ENCODE measurements around the gene LGALS12.
"Not testable (repeated sequence)": the region's sequence is repeated elsewhere in the genome, so short reads cannot be mapped to it uniquely, and the experiment has no call there.

Gene LGALS12

DNA sequence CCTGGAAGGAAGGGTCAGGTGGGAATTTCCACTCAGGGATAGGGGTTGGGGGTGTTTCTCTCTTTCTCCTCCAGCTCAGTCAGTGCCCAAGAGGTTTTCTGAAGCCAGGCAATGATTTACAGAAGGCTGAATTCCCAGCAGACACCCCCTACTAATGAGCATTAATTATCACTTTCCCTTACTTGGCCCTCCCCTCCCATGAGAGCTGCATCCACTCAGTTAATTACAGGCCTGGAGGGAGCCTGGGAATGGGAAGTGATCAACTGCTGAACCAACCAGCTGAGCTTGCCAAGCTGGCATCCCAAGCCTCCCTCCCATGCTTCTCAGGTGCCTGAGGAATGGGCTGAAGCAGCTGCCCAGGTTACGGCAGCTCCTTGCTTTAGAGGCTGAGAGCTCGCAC, 992 bp downstream of the LGALS12 start:
- no peak for DNase-seq

DNA sequence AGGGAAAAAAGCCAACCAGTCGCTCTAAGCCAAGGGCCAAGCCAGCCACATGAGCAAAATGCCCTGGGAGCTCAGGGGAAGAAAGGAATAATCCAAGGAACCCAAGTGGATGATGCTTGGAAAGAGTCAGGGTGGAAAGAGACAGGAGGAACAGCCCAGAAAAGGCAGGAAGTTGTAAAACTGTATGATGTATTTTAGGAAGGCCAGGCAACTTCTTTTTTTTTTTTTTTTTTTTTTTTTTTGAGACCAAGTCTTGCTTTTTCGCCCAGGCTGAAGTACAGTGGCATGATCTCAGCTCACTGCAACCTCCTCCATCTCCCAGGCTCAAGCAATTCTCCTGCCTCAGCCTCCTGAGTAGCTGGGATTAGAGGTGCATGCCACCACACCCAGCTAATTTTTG, 1.6 kb downstream of the LGALS12 start:
- DNase-seq = no peak

DNA sequence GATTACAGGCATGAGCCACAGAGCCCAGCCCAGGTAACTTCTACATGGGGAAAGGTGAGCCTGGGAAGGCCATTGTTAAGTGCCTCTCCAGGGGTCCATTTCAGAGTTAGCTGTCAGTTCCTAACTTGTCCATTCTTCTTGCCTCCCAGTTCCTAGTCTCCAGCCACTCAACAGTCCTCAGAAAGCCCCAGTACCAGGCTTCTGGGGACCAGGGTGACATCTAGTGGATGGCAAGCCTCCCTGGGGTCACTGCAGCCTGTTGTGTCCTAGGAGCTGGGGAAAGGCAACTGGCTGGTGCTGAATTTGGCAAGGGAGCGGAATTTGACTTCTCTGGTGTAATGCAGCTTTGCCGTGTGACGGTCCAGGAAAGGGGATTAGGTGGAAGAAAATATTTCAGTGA, 2.1 kb downstream of the LGALS12 start:
- no peak for DNase-seq

DNA sequence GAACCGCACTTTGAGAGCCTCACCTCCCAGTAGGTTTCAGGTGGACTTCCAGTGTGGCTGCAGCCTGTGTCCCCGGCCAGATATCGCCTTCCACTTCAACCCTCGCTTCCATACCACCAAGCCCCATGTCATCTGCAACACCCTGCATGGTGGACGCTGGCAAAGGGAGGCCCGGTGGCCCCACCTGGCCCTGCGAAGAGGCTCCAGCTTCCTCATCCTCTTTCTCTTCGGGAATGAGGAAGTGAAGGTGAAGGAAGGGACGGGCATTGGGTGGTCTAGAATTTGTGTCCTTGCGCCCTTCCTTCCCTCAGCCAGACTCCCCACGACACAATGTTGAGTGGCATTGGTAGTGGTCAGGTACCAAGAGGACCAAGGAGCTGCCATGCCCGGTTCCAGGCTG, 2.9 kb downstream of the LGALS12 start:
- DNase-seq = no peak

DNA sequence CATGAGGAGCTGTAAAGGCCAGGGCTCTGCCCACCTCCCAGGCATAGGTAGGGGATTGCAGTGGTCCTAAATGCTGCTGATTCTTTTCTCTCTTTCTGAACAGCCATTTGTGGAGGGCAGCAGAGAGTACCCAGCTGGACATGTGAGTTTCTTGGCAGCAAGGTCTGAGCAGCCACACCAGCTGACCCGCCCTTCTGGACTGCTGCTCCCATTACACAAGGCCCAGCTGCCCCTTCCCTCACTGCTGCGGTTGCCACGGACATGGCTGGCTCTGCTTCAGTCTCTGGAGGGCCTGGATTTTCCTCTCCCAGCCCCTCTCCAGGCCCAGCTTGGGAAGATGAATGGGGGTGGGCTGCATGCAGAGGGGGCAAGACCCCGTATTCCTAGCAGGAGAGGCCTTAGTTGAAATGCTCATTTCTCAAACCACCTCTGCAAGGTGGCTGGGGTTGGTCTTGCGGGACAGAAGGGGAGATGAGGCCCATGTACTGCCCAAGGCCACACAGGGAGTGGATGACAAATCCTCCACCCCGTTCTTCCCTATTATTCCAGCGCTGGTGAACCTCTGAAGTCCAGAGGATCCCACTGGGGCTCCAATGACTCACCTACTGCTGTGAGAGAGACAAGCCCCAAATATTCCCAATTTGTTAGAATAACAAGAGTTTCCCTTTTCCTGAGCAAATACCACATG, 4.6 kb downstream of the LGALS12 start:
- no peak for DNase-seq

- DNase-seq = no peak
These were observed 5.3 kb downstream of the LGALS12 start for GRCh38 chr11:63511048-63511748.

- no peak for DNase-seq
These were observed 6.9 kb downstream of the LGALS12 start for GRCh38 chr11:63512816-63513215.

- DNase-seq = no peak
These were observed 10.2 kb downstream of the LGALS12 start for GRCh38 chr11:63516109-63516508.

GRCh38 chr11:63517156-63517555, 11.3 kb downstream of the LGALS12 start:
- no peak for DNase-seq

GRCh38 chr11:63518548-63518947, 12.7 kb downstream of the LGALS12 start:
- DNase-seq = peak; percentile 43

DNA sequence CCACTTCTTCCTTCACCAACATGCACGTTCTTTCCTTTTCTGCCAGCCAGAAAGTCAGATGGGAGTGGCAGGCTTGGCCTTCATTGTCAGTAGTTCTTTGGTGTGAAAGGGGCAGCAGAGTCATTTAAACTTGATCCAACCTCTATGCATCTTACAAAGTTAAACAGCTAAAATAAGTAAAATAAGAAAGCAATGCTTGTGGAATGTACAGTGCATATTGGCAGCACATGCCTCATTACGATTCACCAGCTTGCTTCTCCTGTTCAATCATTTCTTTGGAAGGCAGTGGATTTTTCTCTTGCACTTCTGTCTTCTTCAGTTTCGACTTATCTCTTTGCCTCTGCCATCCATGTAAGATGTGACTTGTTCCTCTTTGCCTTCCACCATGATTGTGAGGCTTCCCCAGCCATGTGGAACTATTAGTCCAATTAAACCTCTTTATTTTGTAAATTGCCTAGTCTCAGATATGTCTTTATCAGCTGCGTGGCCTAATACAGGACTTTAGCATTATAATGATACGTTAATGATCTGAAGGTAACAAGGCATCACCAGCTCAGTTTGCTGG, 14.8 kb downstream of the LGALS12 start:
- DNase-seq = no peak

DNA sequence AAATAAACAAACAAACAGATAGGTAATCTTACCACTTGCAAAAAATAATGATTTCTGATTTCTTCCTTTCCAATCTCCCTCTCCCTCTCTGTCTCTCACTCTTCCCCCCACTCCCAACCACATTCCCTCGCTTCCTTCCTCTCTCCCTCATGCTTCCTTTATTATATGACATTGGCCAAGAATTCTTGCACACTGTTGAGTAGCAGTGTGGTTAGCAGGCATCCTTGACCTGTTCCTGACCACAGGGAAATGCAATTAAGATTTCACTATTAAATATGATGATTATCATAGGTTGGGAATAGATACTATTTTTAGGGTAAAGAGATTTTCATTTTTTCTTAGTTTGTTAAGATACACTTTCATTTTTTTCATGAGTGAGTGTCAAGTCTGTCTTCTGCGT, 16.0 kb downstream of the LGALS12 start:
- DNase-seq = no peak

DNA sequence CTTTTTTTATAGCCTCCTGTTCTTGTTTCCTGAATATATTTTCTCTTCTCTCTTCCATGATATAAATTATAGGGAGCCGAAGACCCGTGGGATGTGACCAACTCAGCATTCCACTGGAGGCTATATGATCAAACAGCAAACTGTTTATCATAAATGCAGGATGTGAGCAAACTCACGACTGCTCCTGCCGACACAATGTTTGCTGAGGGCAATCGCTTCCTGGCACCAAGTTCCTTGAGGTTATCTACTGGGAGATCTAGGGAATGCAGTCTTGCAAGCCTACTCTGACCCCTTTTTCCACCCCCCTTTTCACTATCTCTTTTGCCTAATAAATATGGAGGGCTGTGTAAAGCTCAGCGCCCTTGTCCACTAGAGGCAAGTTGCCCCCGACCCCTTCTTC, 17.3 kb downstream of the LGALS12 start:
- DNase-seq = no peak

DNA sequence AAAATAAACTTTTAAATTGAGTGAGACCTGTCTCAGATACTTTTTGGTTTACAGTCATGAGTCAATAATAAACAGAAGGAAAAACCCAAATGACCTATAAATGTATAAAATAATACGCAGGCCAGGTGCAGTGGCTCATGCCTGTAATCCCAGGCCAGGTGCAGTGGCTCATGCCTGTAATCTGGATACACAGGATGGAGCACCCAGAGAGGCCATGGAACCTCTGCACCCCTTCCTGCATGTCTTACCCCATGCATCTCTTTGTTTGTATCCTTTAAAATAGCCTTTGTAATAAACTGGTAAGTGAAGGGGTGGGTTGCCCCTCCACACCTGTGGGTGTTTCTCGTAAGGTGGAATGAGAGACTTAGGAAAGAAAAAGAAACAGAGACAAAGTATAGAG, 21.8 kb downstream of the LGALS12 start:
- no peak for DNase-seq

DNA sequence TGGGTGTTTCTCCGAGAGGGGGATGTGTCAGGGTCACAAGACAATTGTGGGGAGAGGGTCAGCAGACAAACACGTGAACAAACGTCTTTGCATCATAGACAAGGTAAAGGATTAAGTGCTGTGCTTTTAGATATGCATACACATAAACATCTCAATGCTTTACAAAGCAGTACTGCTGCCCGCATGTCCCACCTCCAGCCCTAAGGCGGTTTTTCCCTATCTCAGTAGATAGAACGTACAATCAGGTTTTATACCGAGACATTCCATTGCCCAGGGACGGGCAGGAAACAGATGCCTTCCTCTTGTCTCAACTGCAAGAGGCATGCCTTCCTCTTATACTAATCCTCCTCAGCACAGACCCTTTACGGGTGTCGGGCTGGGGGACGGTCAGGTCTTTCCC, 22.3 kb downstream of the LGALS12 start:
- DNase-seq = not testable (repeated sequence)

DNA sequence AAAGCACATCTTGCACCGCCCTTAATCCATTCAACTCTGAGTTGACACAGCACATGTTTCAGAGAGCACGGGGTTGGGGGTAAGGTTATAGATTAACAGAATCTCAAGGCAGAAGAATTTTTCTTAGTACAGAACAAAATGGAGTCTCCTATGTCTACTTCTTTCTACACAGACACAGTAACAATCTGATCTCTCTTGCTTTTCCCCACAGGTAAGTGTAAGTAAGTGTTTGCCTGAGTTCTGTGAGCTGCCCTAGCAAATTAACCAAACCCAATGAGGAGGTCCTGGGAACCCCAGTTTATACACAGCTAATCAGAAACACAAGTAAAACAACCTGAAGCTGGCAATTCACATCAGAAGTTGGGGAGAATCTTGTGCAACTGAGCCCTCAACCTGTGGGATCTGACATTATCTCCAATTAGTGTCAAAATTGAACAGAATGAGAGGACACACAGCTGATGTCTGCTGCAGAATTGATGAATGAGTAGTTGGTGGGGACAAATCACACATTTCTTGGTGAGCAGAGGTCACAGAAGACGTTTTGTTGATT, 22.9 kb downstream of the LGALS12 start:
- not testable (repeated sequence) for DNase-seq

GRCh38 chr11:63529373-63529772, 23.5 kb downstream of the LGALS12 start:
- DNase-seq = not testable (repeated sequence)

DNA sequence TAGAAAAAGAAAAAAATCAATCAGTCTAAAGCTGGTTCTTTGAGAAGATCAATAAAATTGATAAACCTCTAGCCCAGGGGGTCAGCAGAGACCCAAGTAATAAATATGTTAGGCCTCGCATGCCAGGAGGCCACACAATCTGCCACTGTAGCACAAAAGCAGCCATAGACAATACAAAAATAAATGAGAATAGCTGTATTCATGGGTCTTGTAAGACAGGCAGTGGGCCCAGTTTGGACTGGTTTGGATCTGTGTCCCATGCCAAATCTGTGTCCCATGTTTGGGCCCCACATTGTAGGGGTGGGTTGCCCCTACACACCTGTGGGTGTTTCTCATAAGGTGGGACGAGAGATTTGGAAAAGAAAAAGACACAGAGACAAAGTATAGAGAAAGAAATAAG, 24.1 kb downstream of the LGALS12 start:
- DNase-seq = no peak

DNA sequence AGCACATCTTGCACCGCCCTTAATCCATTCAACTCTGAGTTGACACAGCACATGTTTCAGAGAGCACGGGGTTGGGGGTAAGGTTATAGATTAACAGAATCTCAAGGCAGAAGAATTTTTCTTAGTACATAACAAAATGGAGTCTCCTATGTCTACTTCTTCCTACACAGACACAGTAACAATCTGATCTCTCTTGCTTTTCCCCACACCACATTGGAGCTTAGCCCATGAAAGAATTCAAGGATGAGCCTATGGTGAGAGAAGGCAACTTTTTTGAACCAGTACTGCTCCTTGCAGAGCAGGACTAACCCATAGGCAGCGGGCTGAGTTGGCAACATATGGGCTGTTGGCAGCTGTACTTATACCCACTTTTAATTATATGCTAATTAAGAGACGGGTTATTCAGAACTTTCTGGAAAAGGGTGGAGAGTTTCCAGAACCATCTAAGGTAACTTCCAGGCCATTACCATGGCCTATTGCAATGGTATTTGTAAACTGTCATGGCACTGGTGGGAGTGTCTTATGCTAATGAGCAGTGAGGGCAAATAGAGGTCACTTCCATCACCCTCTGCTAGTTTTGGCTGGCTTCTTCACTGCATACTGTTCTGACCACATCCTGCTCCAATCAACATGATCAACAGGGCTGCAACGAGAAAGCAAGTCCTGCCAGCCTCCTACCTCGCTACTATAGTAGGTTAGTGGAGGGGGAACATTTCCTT, 25.3 kb downstream of the LGALS12 start:
- peak; percentile 86 for DNase-seq

DNA sequence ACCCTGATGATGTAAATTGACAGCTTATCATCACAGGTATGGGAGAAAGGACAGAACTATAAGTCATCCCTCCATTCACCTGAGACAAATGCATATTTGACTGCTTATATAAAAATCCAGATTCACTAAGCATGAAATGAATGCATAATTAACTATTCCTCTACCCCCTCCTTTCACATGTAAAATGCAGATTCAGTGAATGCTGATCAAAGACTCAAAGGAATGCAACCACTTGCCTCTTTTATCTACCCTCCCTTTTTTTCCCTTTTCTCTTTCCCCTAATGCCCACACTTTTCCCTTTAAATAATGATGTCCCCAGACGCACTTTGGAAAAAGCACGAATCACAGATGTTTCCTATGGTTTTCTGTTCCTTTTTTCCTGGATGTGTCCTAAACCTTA, 26.2 kb downstream of the LGALS12 start:
- DNase-seq = no peak

DNA sequence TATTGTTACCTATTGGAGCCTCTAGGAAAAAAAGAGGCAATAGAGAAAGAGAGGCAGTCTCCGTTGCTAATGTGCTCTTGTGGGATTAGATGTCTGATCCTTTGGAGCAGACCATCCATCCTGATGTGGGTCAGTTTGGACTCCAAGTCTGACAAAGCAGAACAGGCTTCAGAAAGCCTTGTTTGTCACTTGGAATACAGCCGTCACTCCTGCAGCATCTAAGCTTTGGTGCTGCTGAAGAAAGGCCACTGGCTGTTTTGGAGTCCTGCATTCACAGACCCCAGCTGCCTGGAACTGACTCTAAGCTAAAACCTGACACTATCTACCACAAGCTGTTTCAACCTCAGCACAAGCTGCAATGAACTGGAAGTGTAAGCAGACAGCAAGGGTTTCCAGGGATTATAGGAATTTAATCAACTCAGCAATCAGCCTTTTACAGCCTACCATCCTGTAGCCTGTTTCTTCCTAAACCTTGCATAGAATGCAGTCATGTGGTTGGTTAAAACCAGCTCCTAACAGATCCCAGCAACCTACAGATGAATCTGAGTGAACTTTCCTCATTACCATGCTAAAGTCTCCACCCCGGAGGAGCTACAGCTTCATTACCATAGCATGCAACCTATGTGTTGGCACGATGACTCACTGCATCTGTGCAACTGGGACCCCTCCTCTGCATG, 27.1 kb downstream of the LGALS12 start:
- DNase-seq = no peak

- no peak for DNase-seq
These were observed 28.2 kb downstream of the LGALS12 start for GRCh38 chr11:63534076-63534475.
